ENCODE results near the gene DSG3. TPM values are rescaled to one million over a fixed set of nuclear protein-coding genes. Genes with fewer than 3 reads are reported as not detected.

Gene DSG3
- total and polyA plus RNA-seq, 7 experiments from 2014 or later: not detected

- Mint-ChIP-seq H3K27me3 (peaks cover 0 to 2% (median 0%) of the 10 kb centered on the region in 5 donors), H3K36me3 (no peaks in the 10 kb centered on the region), H3K27ac (no peak overlapping the region), H3K9me3 (peaks cover 0 to 18% (median 4%) of the 10 kb centered on the region in 11 donors), H3K4me1 (no peaks in the 10 kb centered on the region), H3K4me3 (no peak overlapping the region)
- intact Hi-C loops (cut with micrococcal nuclease): no loop called here
- H3K36me3 ChIP-seq (ENCODE audit: control insufficient read depth in 2 of 3, insufficient read depth in 3 of 3, low read length in 3 of 3): no peaks in the 10 kb centered on the region
- ATAC-seq: no peak
- H3K4me3 ChIP-seq (ENCODE audit: low read length): no peak overlapping the region
- no peaks in the 10 kb centered on the region for H3K27me3 ChIP-seq (ENCODE audit: control insufficient read depth in 2 of 2, insufficient read depth in 2 of 2, low read length in 2 of 2)
- H3K4me1 ChIP-seq (ENCODE audit: control insufficient read depth in 2 of 2, insufficient read depth in 2 of 2, low read length in 2 of 2): no peaks in the 10 kb centered on the region
- no peaks in the 10 kb centered on the region for H3K9me3 ChIP-seq (ENCODE audit: control insufficient read depth in 2 of 3, low read length in 3 of 3)
- no peak for DNase-seq
- POLR2A ChIA-PET: no interaction called here
- CTCF ChIA-PET: no interaction called here
- H3K27ac ChIP-seq (ENCODE audit: low read depth, low read length): no peak overlapping the region
Observed at GRCh38 chr18:31430554-31430953, 17.0 kb upstream of the DSG3 start.

GRCh38 chr18:31432316-31432715 is 15.2 kb upstream of the DSG3 start:
- H3K9me3 ChIP-seq (ENCODE audit: control insufficient read depth in 2 of 3, low read length in 3 of 3): no peaks in the 10 kb centered on the region
- no peaks in the 10 kb centered on the region for H3K27me3 ChIP-seq (ENCODE audit: control insufficient read depth in 2 of 2, insufficient read depth in 2 of 2, low read length in 2 of 2)
- H3K36me3 ChIP-seq (ENCODE audit: control insufficient read depth in 2 of 3, insufficient read depth in 3 of 3, low read length in 3 of 3): no peaks in the 10 kb centered on the region
- H3K27ac ChIP-seq (ENCODE audit: low read depth, low read length): no peak overlapping the region
- Mint-ChIP-seq H3K27ac (no peak overlapping the region), H3K36me3 (no peaks in the 10 kb centered on the region), H3K4me3 (no peak overlapping the region), H3K4me1 (no peaks in the 10 kb centered on the region), H3K9me3 (peaks cover 0 to 18% (median 5%) of the 10 kb centered on the region in 11 donors), H3K27me3 (peaks cover 0 to 4% (median 0%) of the 10 kb centered on the region in 5 donors)
- DNase-seq (no peak), ATAC-seq (no peak)
- no peaks in the 10 kb centered on the region for H3K4me1 ChIP-seq (ENCODE audit: control insufficient read depth in 2 of 2, insufficient read depth in 2 of 2, low read length in 2 of 2)
- ChIA-PET POLR2A (no interaction called here), CTCF (no interaction called here)
- intact Hi-C loops (cut with micrococcal nuclease): no loop called here
- H3K4me3 ChIP-seq (ENCODE audit: low read length): no peak overlapping the region

GRCh38 chr18:31436825-31437224 is 10.7 kb upstream of the DSG3 start:
- H3K36me3 ChIP-seq (ENCODE audit: control insufficient read depth in 2 of 3, insufficient read depth in 3 of 3, low read length in 3 of 3): no peaks in the 10 kb centered on the region
- no peaks in the 10 kb centered on the region for H3K9me3 ChIP-seq (ENCODE audit: control insufficient read depth in 2 of 3, low read length in 3 of 3)
- Mint-ChIP-seq H3K27me3 (peaks cover 0 to 4% (median 0%) of the 10 kb centered on the region in 5 donors), H3K9me3 (peaks cover 0 to 15% (median 5%) of the 10 kb centered on the region in 11 donors), H3K27ac (no peak overlapping the region), H3K4me3 (no peak overlapping the region), H3K4me1 (no peaks in the 10 kb centered on the region), H3K36me3 (no peaks in the 10 kb centered on the region)
- no peak overlapping the region for H3K27ac ChIP-seq (ENCODE audit: low read depth, low read length)
- ChIA-PET CTCF (no interaction called here), POLR2A (no interaction called here)
- no peak overlapping the region for H3K4me3 ChIP-seq (ENCODE audit: low read length)
- intact Hi-C loops (cut with micrococcal nuclease): no loop called here
- no peaks in the 10 kb centered on the region for H3K27me3 ChIP-seq (ENCODE audit: control insufficient read depth in 2 of 2, insufficient read depth in 2 of 2, low read length in 2 of 2)
- H3K4me1 ChIP-seq (ENCODE audit: control insufficient read depth in 2 of 2, insufficient read depth in 2 of 2, low read length in 2 of 2): no peaks in the 10 kb centered on the region
- DNase-seq (no peak), ATAC-seq (no peak)

- no peaks in the 10 kb centered on the region for H3K4me1 Mint-ChIP-seq
- Histone ChIP-seq H3K9me3 (ENCODE audit: control insufficient read depth in 2 of 3, low read length in 3 of 3) (no peaks in the 10 kb centered on the region), H3K27ac (ENCODE audit: low read depth, low read length) (no peak overlapping the region), H3K4me1 (ENCODE audit: control insufficient read depth in 2 of 2, insufficient read depth in 2 of 2, low read length in 2 of 2) (no peaks in the 10 kb centered on the region), H3K36me3 (ENCODE audit: control insufficient read depth in 2 of 3, insufficient read depth in 3 of 3, low read length in 3 of 3) (no peaks in the 10 kb centered on the region), H3K4me3 (ENCODE audit: low read length) (no peak overlapping the region), H3K27me3 (ENCODE audit: control insufficient read depth in 2 of 2, insufficient read depth in 2 of 2, low read length in 2 of 2) (no peaks in the 10 kb centered on the region)
- H3K27me3 Mint-ChIP-seq: peaks cover 0 to 4% (median 0%) of the 10 kb centered on the region in 5 donors
- no peaks in the 10 kb centered on the region for H3K36me3 Mint-ChIP-seq
- CTCF ChIA-PET: no interaction called here
- ATAC-seq: no peak
- H3K27ac Mint-ChIP-seq: no peak overlapping the region
- no peak for DNase-seq
- H3K4me3 Mint-ChIP-seq: no peak overlapping the region
- POLR2A ChIA-PET: no interaction called here
- intact Hi-C loops (cut with micrococcal nuclease): no loop called here
- H3K9me3 Mint-ChIP-seq: peaks cover 0 to 12% (median 2%) of the 10 kb centered on the region in 11 donors
Observed at GRCh38 chr18:31438402-31438801, 9.1 kb upstream of the DSG3 start.

- POLR2A ChIA-PET: no interaction called here
- H3K4me1 ChIP-seq (ENCODE audit: control insufficient read depth in 2 of 2, insufficient read depth in 2 of 2, low read length in 2 of 2): no peaks in the 10 kb centered on the region
- intact Hi-C loops (cut with micrococcal nuclease): no loop called here
- Mint-ChIP-seq H3K27ac (no peak overlapping the region), H3K4me1 (no peaks in the 10 kb centered on the region), H3K4me3 (no peak overlapping the region), H3K27me3 (peaks cover 0 to 4% (median 0%) of the 10 kb centered on the region in 5 donors), H3K9me3 (peaks cover 0 to 8% (median 0%) of the 10 kb centered on the region in 11 donors), H3K36me3 (no peaks in the 10 kb centered on the region)
- H3K27ac ChIP-seq (ENCODE audit: low read depth, low read length): no peak overlapping the region
- H3K9me3 ChIP-seq (ENCODE audit: control insufficient read depth in 2 of 3, low read length in 3 of 3): no peaks in the 10 kb centered on the region
- CTCF ChIA-PET: no interaction called here
- DNase-seq (no peak), ATAC-seq (no peak)
- no peak overlapping the region for H3K4me3 ChIP-seq (ENCODE audit: low read length)
- H3K27me3 ChIP-seq (ENCODE audit: control insufficient read depth in 2 of 2, insufficient read depth in 2 of 2, low read length in 2 of 2): no peaks in the 10 kb centered on the region
- no peaks in the 10 kb centered on the region for H3K36me3 ChIP-seq (ENCODE audit: control insufficient read depth in 2 of 3, insufficient read depth in 3 of 3, low read length in 3 of 3)
Observed at GRCh38 chr18:31439807-31440325, 7.7 kb upstream of the DSG3 start.

GRCh38 chr18:31440787-31441186 is 6.8 kb upstream of the DSG3 start:
- Mint-ChIP-seq H3K4me1 (no peaks in the 10 kb centered on the region), H3K9me3 (peaks cover 0 to 3% (median 0%) of the 10 kb centered on the region in 11 donors), H3K36me3 (no peaks in the 10 kb centered on the region), H3K27me3 (peaks cover 0 to under 1% (median 0%) of the 10 kb centered on the region in 5 donors), H3K27ac (no peak overlapping the region), H3K4me3 (no peak overlapping the region)
- no peak overlapping the region for H3K4me3 ChIP-seq (ENCODE audit: low read length)
- DNase-seq: no peak
- intact Hi-C loops (cut with micrococcal nuclease): no loop called here
- H3K27ac ChIP-seq (ENCODE audit: low read depth, low read length): no peak overlapping the region
- H3K4me1 ChIP-seq (ENCODE audit: control insufficient read depth in 2 of 2, insufficient read depth in 2 of 2, low read length in 2 of 2): no peaks in the 10 kb centered on the region
- ChIA-PET POLR2A (no interaction called here), CTCF (no interaction called here)
- no peaks in the 10 kb centered on the region for H3K9me3 ChIP-seq (ENCODE audit: control insufficient read depth in 2 of 3, low read length in 3 of 3)
- no peaks in the 10 kb centered on the region for H3K27me3 ChIP-seq (ENCODE audit: control insufficient read depth in 2 of 2, insufficient read depth in 2 of 2, low read length in 2 of 2)
- ATAC-seq: no peak
- no peaks in the 10 kb centered on the region for H3K36me3 ChIP-seq (ENCODE audit: control insufficient read depth in 2 of 3, insufficient read depth in 3 of 3, low read length in 3 of 3)

GRCh38 chr18:31441493-31441892 is 6.0 kb upstream of the DSG3 start:
- intact Hi-C loops (cut with micrococcal nuclease): no loop called here
- Histone ChIP-seq H3K4me3 (ENCODE audit: low read length) (no peak overlapping the region), H3K27me3 (ENCODE audit: control insufficient read depth in 2 of 2, insufficient read depth in 2 of 2, low read length in 2 of 2) (no peaks in the 10 kb centered on the region), H3K4me1 (ENCODE audit: control insufficient read depth in 2 of 2, insufficient read depth in 2 of 2, low read length in 2 of 2) (no peaks in the 10 kb centered on the region), H3K36me3 (ENCODE audit: control insufficient read depth in 2 of 3, insufficient read depth in 3 of 3, low read length in 3 of 3) (no peaks in the 10 kb centered on the region), H3K9me3 (ENCODE audit: control insufficient read depth in 2 of 3, low read length in 3 of 3) (no peaks in the 10 kb centered on the region), H3K27ac (ENCODE audit: low read depth, low read length) (no peak overlapping the region)
- Mint-ChIP-seq H3K4me3 (no peak overlapping the region), H3K36me3 (no peaks in the 10 kb centered on the region), H3K27me3 (no peaks in the 10 kb centered on the region), H3K4me1 (no peaks in the 10 kb centered on the region), H3K27ac (no peak overlapping the region), H3K9me3 (peaks cover 0 to 3% (median 0%) of the 10 kb centered on the region in 11 donors)
- no peak for DNase-seq
- ChIA-PET POLR2A (no interaction called here), CTCF (no interaction called here)
- ATAC-seq: no peak
